HG03039 (cell line): ENCODE results near the gene VIM.
"Not testable (repeated sequence)": the region's sequence is repeated elsewhere in the genome, so short reads cannot be mapped to it uniquely, and the experiment has no call there.

Experiments used
- ATAC-seq: cut with Tn5 transposase; IDR thresholded peaks from one replicate; pipeline ENCODE4 v1.9.1; 2021; ENCODE audit warnings: mild to moderate bottlenecking, moderate library complexity; ENCODE audit not compliant: unreplicated experiment

VIM gene

DNA sequence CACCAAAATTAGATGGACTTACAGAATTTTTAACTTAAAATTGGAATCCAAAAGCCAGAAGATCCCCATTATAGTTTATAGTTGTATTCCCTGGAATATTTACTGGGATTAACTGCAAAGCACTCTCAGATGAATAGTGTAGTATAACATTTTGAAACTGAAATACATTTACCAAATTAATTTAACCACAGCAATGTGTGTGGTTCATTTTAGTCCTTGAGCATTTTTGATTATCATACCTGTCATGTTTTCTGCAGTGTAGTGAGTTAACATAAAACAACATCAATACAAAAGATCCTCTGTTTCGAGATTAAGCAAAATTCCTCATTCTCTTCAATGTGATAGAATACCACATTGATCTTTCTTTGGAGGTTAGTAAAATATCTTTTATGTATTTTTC is 3.7 kb downstream of the VIM start:
- no peak for ATAC-seq

DNA sequence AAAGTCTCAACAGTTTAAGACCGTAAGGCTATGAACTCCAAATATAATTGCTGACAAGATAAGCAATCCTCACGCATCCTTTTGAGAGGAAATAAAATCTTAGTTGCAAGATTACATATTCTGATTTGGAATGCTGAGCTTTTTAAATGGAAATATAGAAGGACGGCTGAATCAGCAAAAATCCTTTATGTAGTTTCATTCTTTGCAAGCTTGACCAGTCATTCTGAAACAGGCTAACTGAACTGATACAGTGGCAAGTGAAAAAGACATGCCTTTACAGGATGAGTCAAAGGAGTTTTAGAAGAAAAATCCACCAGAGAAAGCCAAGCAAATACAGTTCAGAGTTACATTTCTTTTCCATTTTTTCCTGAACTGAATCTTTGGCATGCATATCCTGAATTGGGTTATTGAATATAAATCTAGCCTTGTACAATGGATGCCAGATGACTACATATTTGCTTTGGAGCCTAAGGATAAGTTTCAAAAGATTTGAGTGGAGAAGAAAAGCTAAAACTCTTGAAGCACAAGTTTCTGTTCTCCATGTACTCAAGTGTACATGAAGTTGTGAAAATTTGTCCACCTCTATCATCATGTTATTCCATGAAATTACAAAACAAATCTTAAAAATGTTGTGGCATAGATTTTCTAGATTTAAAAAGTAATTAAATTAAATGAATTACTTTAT is 4.4 kb downstream of the VIM start:
- no peak for ATAC-seq

GRCh38 chr10:17233286-17233991 is 5.4 kb downstream of the VIM start:
- ATAC-seq = no peak

DNA sequence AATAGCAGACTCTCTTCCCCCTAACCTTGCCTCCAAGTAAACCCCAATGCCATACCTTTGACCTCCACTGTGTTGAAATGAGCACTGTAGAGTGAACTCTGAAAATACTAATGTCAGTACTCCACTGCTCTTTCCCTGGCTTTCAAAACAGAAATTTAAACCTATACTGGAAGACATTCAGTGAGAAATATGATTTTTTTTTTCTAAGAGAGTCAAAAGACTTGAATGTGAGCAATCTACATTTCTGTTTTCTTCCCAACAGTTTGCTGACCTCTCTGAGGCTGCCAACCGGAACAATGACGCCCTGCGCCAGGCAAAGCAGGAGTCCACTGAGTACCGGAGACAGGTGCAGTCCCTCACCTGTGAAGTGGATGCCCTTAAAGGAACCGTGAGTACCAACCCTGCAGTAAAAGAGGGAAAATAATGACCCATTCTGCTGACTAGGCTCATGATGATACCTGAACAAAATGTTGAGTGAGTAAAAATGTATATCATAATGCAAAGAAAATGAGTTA is 6.4 kb downstream of the VIM start:
- ATAC-seq = no peak

- no peak for ATAC-seq
Measured at GRCh38 chr10:17235136-17235535, 7.1 kb downstream of the VIM start.

GRCh38 chr10:17236468-17237148 is 8.6 kb downstream of the VIM start:
- ATAC-seq = no peak

GRCh38 chr10:17237149-17237527 is 9.1 kb downstream of the VIM start:
- ATAC-seq = no peak

GRCh38 chr10:17237915-17238444 is 9.9 kb downstream of the VIM start:
- no peak for ATAC-seq

- ATAC-seq = no peak
Measured at GRCh38 chr10:17238445-17239291, 10.6 kb downstream of the VIM start.

GRCh38 chr10:17239345-17240085 is 11.5 kb downstream of the VIM start:
- ATAC-seq = no peak

- no peak for ATAC-seq
Measured at GRCh38 chr10:17240096-17240495, 12.1 kb downstream of the VIM start.

GRCh38 chr10:17240616-17241015 is 12.6 kb downstream of the VIM start:
- ATAC-seq = no peak

DNA sequence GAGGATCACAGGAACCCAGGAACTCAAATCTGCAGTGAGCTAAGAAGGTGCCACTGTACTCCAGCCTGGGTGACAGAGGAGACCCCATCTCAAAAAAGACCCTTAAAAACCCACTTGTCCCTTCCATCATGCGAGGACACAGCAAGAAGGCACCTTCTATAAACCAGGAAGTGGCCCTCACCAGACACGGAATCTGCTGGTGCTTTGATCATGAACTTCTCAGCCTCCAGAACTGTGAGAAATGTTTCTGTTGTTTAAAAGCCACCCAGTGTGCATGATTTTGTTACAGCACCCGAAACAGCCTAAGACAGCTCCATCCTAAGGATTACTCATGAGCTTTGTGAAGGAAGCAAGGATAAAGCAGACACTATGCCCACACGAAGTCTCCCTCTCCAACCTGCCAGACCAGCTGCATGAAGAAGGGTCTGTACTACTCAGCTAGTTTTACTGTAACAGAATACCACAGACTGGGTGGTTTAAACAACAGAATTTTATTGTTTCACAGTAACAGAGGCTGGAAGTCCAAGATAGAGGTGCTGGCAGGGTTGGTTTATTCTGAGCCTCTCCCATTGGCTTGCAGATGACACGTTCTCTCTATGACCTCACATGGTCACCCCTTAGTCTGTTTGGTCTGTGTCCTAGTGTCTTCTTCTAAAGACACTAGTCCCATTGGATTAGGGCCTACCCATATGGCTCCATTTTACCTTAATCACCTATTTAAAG is 13.7 kb downstream of the VIM start:
- no peak for ATAC-seq

DNA sequence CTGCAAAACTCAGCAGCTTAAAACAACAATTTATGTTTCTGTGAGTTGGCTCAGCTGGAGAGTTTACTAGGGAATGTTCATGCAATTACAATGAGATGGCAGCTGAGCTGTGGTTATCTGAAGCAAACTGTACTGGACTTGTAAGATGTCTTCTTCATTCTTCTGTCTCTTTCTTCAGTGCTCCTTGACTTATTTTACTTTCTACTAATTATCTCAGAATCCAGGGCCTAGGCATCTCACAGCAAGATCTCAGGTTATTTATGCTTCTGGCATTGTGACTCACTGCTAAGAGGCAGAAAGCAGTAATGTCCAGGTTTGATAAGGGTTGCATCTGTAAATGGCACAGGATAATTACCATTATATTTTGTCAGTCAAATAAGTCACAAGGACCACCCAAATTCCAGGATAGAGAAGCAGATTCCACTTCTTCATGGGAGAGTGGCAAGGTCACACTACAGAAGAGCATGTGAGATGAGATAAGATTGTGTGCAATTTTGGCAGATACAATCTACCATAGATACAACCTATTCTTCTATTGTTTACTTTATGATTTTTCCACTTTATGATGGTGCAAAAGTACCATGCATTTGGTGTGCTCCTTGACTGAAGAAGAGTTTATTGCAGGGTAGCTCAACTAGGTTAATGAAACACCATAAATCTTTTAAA is 16.8 kb downstream of the VIM start:
- ATAC-seq = no peak

DNA sequence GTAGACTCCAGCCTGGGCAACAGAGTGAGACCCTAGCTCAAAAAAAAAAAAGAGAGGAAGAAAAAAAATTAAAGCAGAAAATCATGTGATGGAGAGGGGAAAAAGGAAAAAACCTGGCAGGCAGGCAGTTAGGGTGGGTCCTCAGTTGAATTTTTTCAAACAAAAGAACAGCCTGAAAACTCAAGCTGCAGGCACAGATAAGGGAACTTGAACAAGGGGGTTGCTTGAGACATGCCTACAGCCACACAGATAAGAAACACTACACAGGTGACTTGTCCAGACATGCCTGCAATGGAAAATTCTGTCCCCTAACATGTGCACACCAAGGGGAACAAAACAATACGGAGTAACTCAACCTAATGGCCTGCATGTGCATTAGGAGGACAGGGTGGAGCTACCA is 19.2 kb downstream of the VIM start:
- no peak for ATAC-seq

- ATAC-seq = no peak
Measured at GRCh38 chr10:17248964-17249363, 20.9 kb downstream of the VIM start.

DNA sequence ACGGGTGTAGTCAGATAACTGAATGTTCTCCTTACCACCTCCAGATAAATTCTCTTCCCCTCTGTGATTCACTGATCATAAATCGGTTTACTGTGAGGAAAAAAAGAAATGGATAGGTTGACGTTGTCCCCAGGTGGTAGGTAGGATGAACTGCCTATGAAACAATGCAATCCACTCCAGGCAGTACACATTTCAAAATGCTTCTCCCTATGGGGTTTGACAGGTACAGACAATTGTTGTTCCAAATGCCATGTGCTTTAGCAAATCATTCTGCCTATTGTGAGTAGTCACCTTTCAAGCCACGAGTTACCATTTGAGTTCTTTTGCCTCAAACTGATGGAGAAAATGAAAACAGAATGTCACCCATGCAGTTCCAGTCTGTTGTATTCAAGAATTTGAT is 21.8 kb downstream of the VIM start:
- ATAC-seq = no peak

DNA sequence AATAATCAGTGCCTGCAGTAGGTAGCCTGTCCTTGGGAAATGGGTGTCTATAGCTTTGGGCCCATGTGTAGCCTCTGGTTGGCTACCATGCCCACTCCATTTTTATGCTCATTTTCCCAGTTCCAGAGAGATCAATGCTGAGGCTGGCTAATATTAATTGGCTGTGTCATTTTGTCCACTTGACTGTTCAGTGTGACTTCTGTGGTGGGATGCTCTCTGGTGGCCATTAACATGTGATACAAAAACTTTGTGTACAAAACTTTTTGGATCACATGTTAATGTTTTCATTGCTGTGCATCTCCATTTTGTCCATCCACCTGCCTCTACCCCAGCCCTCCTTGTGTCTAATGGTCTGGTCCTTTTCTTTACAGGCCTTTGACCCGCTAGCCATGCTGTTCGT is 22.7 kb downstream of the VIM start:
- ATAC-seq = no peak

DNA sequence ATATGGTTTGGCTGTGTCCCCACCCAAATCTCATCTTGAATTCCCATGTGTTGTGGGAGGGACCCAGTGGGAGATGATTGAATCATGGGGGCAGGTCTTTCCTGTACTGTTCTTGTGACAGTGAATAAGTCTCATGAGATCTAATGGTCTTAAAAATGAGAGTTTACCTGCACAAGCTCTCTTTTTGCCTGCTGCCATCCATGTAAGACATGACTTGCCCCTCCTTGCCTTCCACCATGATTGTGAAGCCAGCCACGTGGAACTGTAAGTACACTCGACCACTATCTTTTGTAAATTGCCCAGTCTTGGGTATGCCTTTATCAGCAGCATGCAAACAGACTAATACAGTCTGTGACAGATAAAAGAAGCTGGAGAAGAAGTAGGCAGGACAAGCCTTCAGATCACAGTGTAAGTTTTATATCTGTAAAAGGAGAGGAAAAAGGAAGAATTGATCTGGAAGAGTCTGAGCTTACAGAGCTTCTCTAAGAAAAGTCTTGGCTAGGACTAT is 26.6 kb downstream of the VIM start:
- ATAC-seq = not testable (repeated sequence)
